GM10266 (cell line): ENCODE results near the gene MSI2.
"Not testable (repeated sequence)": the region's sequence is repeated elsewhere in the genome, so short reads cannot be mapped to it uniquely, and the experiment has no call there.

Experiments
- DNase-seq: peaks from one replicate; pipeline ENCODE4 v3.0.0; 2012; ENCODE audit errors: extremely low spot score
- CTCF ChIP-seq: IDR thresholded peaks from 2 replicates; pipeline ENCODE4 v1.5.1; 2012; ENCODE audit warnings: mild to moderate bottlenecking, low read depth; ENCODE audit not compliant: control insufficient read depth, insufficient read depth; ENCODE audit errors: missing control alignments

Gene MSI2

DNA sequence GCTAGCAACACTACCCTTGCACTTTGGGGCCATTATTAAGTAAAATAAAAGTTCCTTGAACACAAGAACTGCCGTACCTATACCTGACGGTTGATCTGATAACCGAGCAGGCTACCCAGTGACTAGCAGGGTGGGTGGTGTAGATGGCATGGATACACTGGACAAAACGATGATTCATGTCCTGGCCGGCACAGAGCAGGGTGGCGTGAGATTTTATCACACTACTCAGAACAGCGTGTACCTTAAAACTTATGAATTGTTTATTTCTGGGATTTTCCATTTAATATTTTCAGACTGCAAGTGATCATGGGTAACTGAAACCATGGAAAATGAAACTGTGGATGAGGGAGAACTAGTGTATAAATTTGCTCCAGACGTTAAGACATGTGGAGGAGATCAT lies 41.0 kb upstream of the MSI2 start:
- no peak for DNase-seq
- TF ChIP-seq CTCF: no peak

GRCh38 chr17:57221366-57222350 lies 34.7 kb upstream of the MSI2 start:
- DNase-seq: no peak
- TF ChIP-seq CTCF: no peak

- not testable (repeated sequence) for DNase-seq
Observed at GRCh38 chr17:57222422-57222821, 33.9 kb upstream of the MSI2 start.

DNA sequence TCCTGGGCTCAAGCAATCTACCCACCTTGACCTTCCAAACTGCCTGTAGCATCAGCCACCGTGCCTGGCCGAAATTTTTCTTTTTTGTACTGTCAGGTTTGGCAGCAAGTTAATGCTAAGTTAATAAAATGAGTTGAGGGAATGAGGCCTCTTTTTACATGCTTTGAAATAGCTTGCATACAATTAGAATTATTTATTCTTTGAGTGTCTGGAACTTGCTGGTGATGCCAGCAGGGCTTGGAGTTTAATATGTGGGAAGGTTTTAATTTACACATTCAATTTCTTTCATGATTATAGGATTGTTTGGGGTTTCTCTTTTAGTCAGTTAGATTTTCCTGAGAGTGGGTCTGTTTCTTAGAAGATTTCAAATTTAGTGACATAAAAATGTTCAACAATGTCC lies 31.2 kb upstream of the MSI2 start:
- no peak for DNase-seq
- no peak for TF ChIP-seq CTCF

GRCh38 chr17:57226793-57227192 lies 29.5 kb upstream of the MSI2 start:
- no peak for DNase-seq
- TF ChIP-seq CTCF: no peak

DNA sequence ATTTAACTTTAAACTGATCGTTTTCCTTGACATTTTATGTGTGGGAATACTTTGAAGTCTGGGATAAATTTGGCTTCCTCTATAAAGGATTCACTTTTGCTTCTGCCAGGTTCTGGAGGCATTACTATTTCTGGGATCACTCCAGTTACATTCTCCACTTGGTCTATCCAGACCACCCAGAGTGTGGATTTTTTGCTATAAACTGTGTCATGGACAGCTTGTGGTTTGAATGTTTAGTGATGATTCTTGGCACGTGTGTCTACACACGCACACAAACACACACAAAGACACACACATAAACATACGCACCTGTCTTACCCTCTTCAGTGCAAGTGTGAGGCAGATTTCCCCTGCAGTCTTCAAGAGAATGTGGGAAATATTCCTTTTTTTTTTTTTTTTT lies 27.4 kb upstream of the MSI2 start:
- no peak for TF ChIP-seq CTCF
- DNase-seq: no peak

- no peak for DNase-seq
- TF ChIP-seq CTCF: no peak
Observed at GRCh38 chr17:57234061-57234738, 22.1 kb upstream of the MSI2 start.
